GM21619 (cell line): ENCODE measurements around the gene NID2.

Experiments
- ATAC-seq: cut with Tn5 transposase; IDR thresholded peaks from one replicate; pipeline ENCODE4 v1.9.1; 2021; ENCODE audit not compliant: unreplicated experiment

NID2 gene

GRCh38 chr14:52054678-52055077 is 14.2 kb downstream of the NID2 start:
- ATAC-seq: no peak

GRCh38 chr14:52053044-52053443 is 15.8 kb downstream of the NID2 start:
- ATAC-seq: no peak

- ATAC-seq: no peak
These were observed 16.4 kb downstream of the NID2 start for GRCh38 chr14:52052288-52052943.

- no peak for ATAC-seq
These were observed 17.0 kb downstream of the NID2 start for GRCh38 chr14:52051871-52052270.

GRCh38 chr14:52051251-52051650 is 17.6 kb downstream of the NID2 start:
- no peak for ATAC-seq

GRCh38 chr14:52049721-52050588 is 18.9 kb downstream of the NID2 start:
- no peak for ATAC-seq

GRCh38 chr14:52049271-52049670 is 19.6 kb downstream of the NID2 start:
- ATAC-seq: no peak

- no peak for ATAC-seq
These were observed 20.1 kb downstream of the NID2 start for GRCh38 chr14:52048641-52049204.

- no peak for ATAC-seq
These were observed 20.7 kb downstream of the NID2 start for GRCh38 chr14:52048116-52048515.

- no peak for ATAC-seq
These were observed 22.4 kb downstream of the NID2 start for GRCh38 chr14:52046376-52046917.

- no peak for ATAC-seq
These were observed 23.9 kb downstream of the NID2 start for GRCh38 chr14:52044791-52045522.

GRCh38 chr14:52043690-52044089 is 25.2 kb downstream of the NID2 start:
- ATAC-seq: no peak

GRCh38 chr14:52042371-52043289 is 26.2 kb downstream of the NID2 start:
- no peak for ATAC-seq

GRCh38 chr14:52040598-52040997 is 28.3 kb downstream of the NID2 start:
- ATAC-seq: no peak

GRCh38 chr14:52039124-52039815 is 29.6 kb downstream of the NID2 start:
- ATAC-seq: no peak

GRCh38 chr14:52033101-52033642 is 35.7 kb downstream of the NID2 start:
- no peak for ATAC-seq

- ATAC-seq: no peak
These were observed 36.6 kb downstream of the NID2 start for GRCh38 chr14:52032204-52032801.

GRCh38 chr14:52031781-52032180 is 37.1 kb downstream of the NID2 start:
- no peak for ATAC-seq

- ATAC-seq: no peak
These were observed 39.0 kb downstream of the NID2 start for GRCh38 chr14:52029881-52030280.
